Endodermal cell (in vitro differentiated cells): ENCODE results near the gene AFF1. TPM values are rescaled to one million over a fixed set of nuclear protein-coding genes. Genes with fewer than 3 reads are reported as not detected.

Experiments used
- DNase-seq: peaks from one replicate; pipeline ENCODE4 v3.0.0-alpha.2; 2017
- H3K27ac ChIP-seq: 2 replicates; pipeline ENCODE4 v1.5.1; 2013; ENCODE audit warnings: mild to moderate bottlenecking, low read depth, low read length, moderate library complexity
- H3K27me3 ChIP-seq: 2 replicates; pipeline ENCODE4 v1.6.1; 2013; ENCODE audit warnings: mild to moderate bottlenecking, low read length, moderate library complexity; ENCODE audit not compliant: insufficient read depth, control insufficient read depth, poor library complexity, severe bottlenecking
- H3K36me3 ChIP-seq: 2 replicates; pipeline ENCODE4 v1.7.0; 2013; ENCODE audit warnings: mild to moderate bottlenecking, low read length, moderate library complexity; ENCODE audit not compliant: control insufficient read depth, insufficient read depth
- H3K4me1 ChIP-seq: one replicate; pipeline ENCODE4 v1.7.0; 2013; ENCODE audit warnings: low read length; ENCODE audit not compliant: control insufficient read depth, insufficient read depth
- H3K4me3 ChIP-seq: 2 replicates; pipeline ENCODE4 v1.5.1; 2013; ENCODE audit warnings: mild to moderate bottlenecking, low read length, moderate library complexity
- H3K9ac ChIP-seq: 2 replicates; pipeline ENCODE4 v1.6.1; 2013; ENCODE audit warnings: mild to moderate bottlenecking, low read length, moderate library complexity; ENCODE audit not compliant: poor library complexity, severe bottlenecking; ENCODE audit errors: extremely low read depth
- H3K9me3 ChIP-seq: 2 replicates; pipeline ENCODE4 v1.6.1; 2013; ENCODE audit warnings: mild to moderate bottlenecking, low read length, moderate library complexity; ENCODE audit not compliant: control insufficient read depth
- H3K27ac Mint-ChIP-seq: 2 replicates; pipeline ENCODE4 v1.8.0; 2020; ENCODE audit warnings: mixed read lengths
- H3K27me3 Mint-ChIP-seq: 2 replicates; pipeline ENCODE4 v1.8.0; 2021; ENCODE audit warnings: mild to moderate bottlenecking, mixed read lengths; ENCODE audit not compliant: insufficient read depth
- H3K36me3 Mint-ChIP-seq: 2 replicates; pipeline ENCODE4 v1.8.0; 2020; ENCODE audit warnings: low read depth, mixed read lengths
- H3K4me1 Mint-ChIP-seq: 2 replicates; pipeline ENCODE4 v1.8.0; 2020; ENCODE audit warnings: mixed read lengths
- H3K4me3 Mint-ChIP-seq: 2 replicates; pipeline ENCODE4 v1.8.0; 2020; ENCODE audit warnings: mild to moderate bottlenecking, moderate library complexity, mixed read lengths
- H3K9me3 Mint-ChIP-seq: 2 replicates; pipeline ENCODE4 v1.8.0; 2020; ENCODE audit warnings: mild to moderate bottlenecking, mixed read lengths
- WGBS, 2 experiments: methylation state at CpG; one replicate each; pipeline versions ENCODE4 v1.1.5 to v1.1.7; 2013; ENCODE audit warnings: missing lambda C conversion rate in 2 of 2, mixed read lengths in 1 of 2; ENCODE audit not compliant: insufficient coverage in 1 of 2, insufficient read length in 1 of 2; 5-methylcytosine and 5-hydroxymethylcytosine counted together
- total RNA-seq, 2 donors: library from RNA; stranded (reverse); fragmentation: NEBNext Ultra II Directional in 1 of 2; extraction: Animal tissue kit (Norgen Biotek cat#: 25700) in 1 of 2; gene quantifications; 2 replicates in 1 of 2; 3 replicates in 1 of 2; pipeline ENCODE4 v1.2.1, GENCODE V29; 2021
- TF ChIP-seq, protein P1 (sequence below): fragments of 200-600 bp; sonication (generic); conservative IDR thresholded peaks from 2 replicates; pipeline ENCODE4 v1.5.0; 2021; ENCODE audit warnings: antibody characterized with exemption, mild to moderate bottlenecking

Gene AFF1
- total RNA-seq, 2 donors from 2014 or later = 134 to 171 TPM

DNA sequence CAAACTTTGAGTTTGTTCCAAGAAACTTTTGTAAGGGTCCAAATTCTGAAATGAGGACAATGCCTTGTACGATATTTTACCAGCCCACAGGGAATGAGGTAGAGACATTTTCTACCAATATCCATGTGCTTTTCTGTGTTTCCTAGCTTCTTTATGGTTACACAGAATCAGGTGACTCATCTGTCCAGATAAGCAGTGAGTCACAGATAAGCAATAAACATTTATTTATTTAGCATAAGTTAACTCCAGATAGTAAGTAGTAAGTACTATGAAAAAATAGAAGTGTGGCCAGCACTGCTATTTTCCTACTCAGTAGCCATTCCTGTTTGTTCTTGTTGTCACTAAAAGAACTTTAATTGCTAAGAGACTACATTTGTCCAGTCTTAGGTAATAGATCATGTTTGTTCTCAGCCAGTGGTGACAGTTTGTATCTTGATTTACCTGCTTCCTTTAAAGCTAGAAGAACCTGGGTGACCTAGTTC is 7.4 kb downstream of the AFF1 start:
- H3K27ac ChIP-seq = no peak overlapping the region

DNA sequence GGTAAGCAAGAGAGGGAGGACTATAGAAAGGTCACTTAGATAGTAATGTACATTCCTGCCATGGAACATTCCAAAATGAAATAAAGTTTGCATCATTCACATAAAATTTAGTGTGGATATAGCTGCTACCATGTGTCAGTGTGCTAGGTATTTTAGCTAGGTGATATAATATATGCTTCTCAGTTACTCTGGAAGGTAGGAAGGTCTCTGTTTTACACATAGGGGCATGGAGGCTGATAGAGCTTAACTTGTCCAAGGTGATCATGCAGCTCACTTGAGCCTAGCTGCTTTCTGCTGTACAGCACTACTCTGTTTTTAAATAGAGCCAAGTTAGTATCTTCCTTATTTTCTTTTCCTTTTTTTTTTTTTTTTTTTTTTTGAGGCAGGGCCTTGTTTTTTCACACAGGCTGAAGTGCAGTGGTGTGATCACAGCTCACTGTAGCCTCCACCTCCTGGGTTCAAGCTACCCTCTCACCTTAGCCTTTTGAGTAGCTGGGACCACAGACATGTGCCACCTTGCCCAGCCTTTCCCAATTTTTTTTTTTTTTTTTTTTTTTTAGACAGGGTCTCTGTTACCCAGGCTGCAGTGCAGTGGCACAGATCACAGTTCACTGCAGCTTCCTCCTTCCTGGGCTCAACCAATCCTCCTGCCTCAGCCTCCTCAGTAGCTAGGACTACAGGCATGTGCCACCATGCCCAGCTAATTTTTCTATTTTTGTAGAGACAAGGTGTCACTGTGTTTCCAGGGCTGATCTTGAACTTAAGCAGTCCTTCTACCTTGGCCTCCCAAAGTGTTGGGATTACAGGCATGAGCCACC is 10.4 kb downstream of the AFF1 start:
- Mint-ChIP-seq H3K27me3 (no peaks in the 10 kb centered on the region), H3K4me3 (no peak overlapping the region), H3K4me1 (peaks cover 42% of the 10 kb centered on the region), H3K36me3 (peaks cover 12% of the 10 kb centered on the region), H3K9me3 (no peaks in the 10 kb centered on the region), H3K27ac (no peak overlapping the region)
- Histone ChIP-seq H3K36me3 (peaks cover 5% of the 10 kb centered on the region), H3K4me1 (peaks cover 6% of the 10 kb centered on the region), H3K4me3 (no peak overlapping the region), H3K27me3 (no peaks in the 10 kb centered on the region), H3K9ac (no peak overlapping the region), H3K9me3 (no peaks in the 10 kb centered on the region), H3K27ac (no peak overlapping the region)
- TF ChIP-seq, protein P1, sequence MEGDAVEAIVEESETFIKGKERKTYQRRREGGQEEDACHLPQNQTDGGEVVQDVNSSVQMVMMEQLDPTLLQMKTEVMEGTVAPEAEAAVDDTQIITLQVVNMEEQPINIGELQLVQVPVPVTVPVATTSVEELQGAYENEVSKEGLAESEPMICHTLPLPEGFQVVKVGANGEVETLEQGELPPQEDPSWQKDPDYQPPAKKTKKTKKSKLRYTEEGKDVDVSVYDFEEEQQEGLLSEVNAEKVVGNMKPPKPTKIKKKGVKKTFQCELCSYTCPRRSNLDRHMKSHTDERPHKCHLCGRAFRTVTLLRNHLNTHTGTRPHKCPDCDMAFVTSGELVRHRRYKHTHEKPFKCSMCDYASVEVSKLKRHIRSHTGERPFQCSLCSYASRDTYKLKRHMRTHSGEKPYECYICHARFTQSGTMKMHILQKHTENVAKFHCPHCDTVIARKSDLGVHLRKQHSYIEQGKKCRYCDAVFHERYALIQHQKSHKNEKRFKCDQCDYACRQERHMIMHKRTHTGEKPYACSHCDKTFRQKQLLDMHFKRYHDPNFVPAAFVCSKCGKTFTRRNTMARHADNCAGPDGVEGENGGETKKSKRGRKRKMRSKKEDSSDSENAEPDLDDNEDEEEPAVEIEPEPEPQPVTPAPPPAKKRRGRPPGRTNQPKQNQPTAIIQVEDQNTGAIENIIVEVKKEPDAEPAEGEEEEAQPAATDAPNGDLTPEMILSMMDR = no peak
- DNase-seq = peak; percentile 17

More for the DNA sequence above, 7.4 kb downstream of the AFF1 start:
- Mint-ChIP-seq H3K9me3 (no peaks in the 10 kb centered on the region), H3K4me1 (peaks cover 45% of the 10 kb centered on the region), H3K27ac (no peak overlapping the region), H3K4me3 (no peak overlapping the region), H3K36me3 (peaks cover 8% of the 10 kb centered on the region), H3K27me3 (no peaks in the 10 kb centered on the region)
- H3K9me3 ChIP-seq = no peaks in the 10 kb centered on the region
- no peak overlapping the region for H3K4me3 ChIP-seq
- 88% methylated on average over 1 of the region's 1 CpG; no CpG with 5 or more reads in 1 of the 2 experiments for whole genome bisulfite sequencing, 2 experiments
- H3K4me1 ChIP-seq = peaks cover 2% of the 10 kb centered on the region
- H3K36me3 ChIP-seq = no peaks in the 10 kb centered on the region
- TF ChIP-seq, protein P1 = no peak
- H3K27me3 ChIP-seq = no peaks in the 10 kb centered on the region
- DNase-seq = no peak
- H3K9ac ChIP-seq = no peak overlapping the region

DNA sequence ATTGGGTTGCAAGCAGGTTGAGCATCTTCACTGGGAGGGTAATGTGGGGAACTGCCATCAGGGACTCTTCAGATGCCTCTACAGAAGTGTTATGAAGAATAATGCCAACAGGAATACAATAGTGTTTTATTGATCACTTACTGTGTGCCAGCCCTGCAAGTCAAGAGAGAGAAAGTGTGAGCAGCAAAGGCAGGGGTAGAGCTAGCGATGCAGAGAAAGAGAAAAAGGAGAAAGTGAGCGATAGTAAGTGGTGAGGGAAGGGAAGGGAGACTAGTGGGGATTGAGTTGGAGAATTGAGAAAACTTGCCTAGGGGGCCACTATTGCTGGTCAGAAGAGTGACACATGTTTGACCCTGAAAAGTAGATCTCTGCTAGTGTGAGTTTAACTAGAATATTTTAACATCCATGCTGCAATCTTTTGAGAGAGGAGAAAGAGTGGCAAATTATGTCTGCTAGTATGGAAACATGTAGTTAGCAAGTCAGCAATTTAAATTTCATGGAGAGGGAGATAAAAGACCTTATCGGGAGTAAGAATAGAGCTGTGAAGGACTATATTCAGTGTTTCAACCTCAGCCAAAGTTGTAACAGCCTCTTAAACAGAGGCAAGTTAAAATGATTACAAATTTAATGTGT is 12.2 kb downstream of the AFF1 start:
- Histone ChIP-seq H3K27ac (peak overlapping the region; percentile 45), H3K36me3 (peaks cover 17% of the 10 kb centered on the region), H3K9ac (no peak overlapping the region), H3K27me3 (no peaks in the 10 kb centered on the region), H3K4me1 (peaks cover 6% of the 10 kb centered on the region), H3K9me3 (no peaks in the 10 kb centered on the region), H3K4me3 (no peak overlapping the region)
- peak; percentile 46 for DNase-seq
- H3K9me3 Mint-ChIP-seq = no peaks in the 10 kb centered on the region
- H3K4me3 Mint-ChIP-seq = no peak overlapping the region
- peaks cover 23% of the 10 kb centered on the region for H3K36me3 Mint-ChIP-seq
- peaks cover 52% of the 10 kb centered on the region for H3K4me1 Mint-ChIP-seq
- peak overlapping the region; percentile 6 for H3K27ac Mint-ChIP-seq
- H3K27me3 Mint-ChIP-seq = no peaks in the 10 kb centered on the region
- 56 to 71% methylated on average over 2 to 3 of the region's 3 CpGs for whole genome bisulfite sequencing, 2 experiments
- TF ChIP-seq, protein P1 = no peak
